Upper lobe of right lung (tissue), 1 donor: ENCODE results near the gene SLC25A2. TPM values are rescaled to one million over a fixed set of nuclear protein-coding genes. Genes with fewer than 3 reads are reported as not detected.
"Not testable (repeated sequence)": the region's sequence is repeated elsewhere in the genome, so short reads cannot be mapped to it uniquely, and the experiment has no call there.

ENCODE experiments used
- ATAC-seq: fragments of 200-7000 bp; cut with Tn5 transposase; one replicate; pipeline ENCODE4 v1.9.1; 2020; ENCODE audit warnings: mild to moderate bottlenecking, moderate library complexity
- DNase-seq: peaks from one replicate; pipeline ENCODE4 v3.0.0-alpha.2; 2020
- H3K27ac ChIP-seq: fragments of 200-600 bp; one replicate; pipeline ENCODE4 v1.8.0; 2022
- H3K27me3 ChIP-seq: fragments of 200-600 bp; one replicate; pipeline ENCODE4 v1.8.0; 2022; ENCODE audit warnings: mild to moderate bottlenecking
- H3K36me3 ChIP-seq: fragments of 200-600 bp; one replicate; pipeline ENCODE4 v1.8.0; 2022
- H3K4me1 ChIP-seq: fragments of 200-600 bp; one replicate; pipeline ENCODE4 v1.8.0; 2022
- H3K4me3 ChIP-seq: fragments of 200-600 bp; one replicate; pipeline ENCODE4 v1.8.0; 2022; ENCODE audit warnings: mild to moderate bottlenecking
- H3K9me3 ChIP-seq: fragments of 200-600 bp; one replicate; pipeline ENCODE4 v1.8.0; 2022
- CTCF ChIP-seq: fragments of 200-600 bp; IDR thresholded peaks from one replicate; pipeline ENCODE4 v1.8.0; 2022; ENCODE audit warnings: antibody characterized with exemption
- intact Hi-C: fragments of 100-400 bp; cut with DNase I; formaldehyde crosslinking; loops from one replicate; pipeline ENCODE4 v1.11.0; 2022
- long read RNA-seq: library from polyadenylated mRNA; unstranded; transcript quantifications from one replicate; pipeline ENCODE4 v2.0.0, GENCODE V29; 2021
- total RNA-seq: library from RNA; stranded (reverse); fragmentation: NEBNext Ultra II Directional; extraction: Animal tissue kit (Norgen Biotek cat#: 25700); gene quantifications from one replicate; pipeline ENCODE4 v1.2.1, GENCODE V29; 2021
- donor health status: DM: no; HTN: yes; CAD: no; lungs with severe emphysema.

The SLC25A2 gene
- total RNA-seq: 0.64 TPM
- long read RNA-seq: 0 reads

- Histone ChIP-seq H3K36me3 (no peaks in the 10 kb centered on the region), H3K27me3 (no peaks in the 10 kb centered on the region), H3K9me3 (peaks cover 61% of the 10 kb centered on the region), H3K4me3 (no peak within 1 kb of the TSS), H3K4me1 (no peaks in the 10 kb centered on the region), H3K27ac (no peak within 1 kb of the TSS)
- DNase-seq: no peak
- TF ChIP-seq CTCF: no peak
- ATAC-seq: no peak
- intact Hi-C loops: no loop called here
Measured at GRCh38 chr5:141303756-141304155, at the start of gene SLC25A2. Gene SLC25A2, minus strand, starts transcription at chr5:141304049. Its CDS starts 184 bp downstream, at chr5:141303865.

- Histone ChIP-seq H3K27ac (no peak overlapping the region), H3K4me1 (no peaks in the 10 kb centered on the region), H3K36me3 (no peaks in the 10 kb centered on the region), H3K27me3 (peaks cover 5% of the 10 kb centered on the region), H3K4me3 (no peak overlapping the region), H3K9me3 (peaks cover 17% of the 10 kb centered on the region)
- ATAC-seq (no peak), DNase-seq (no peak)
- intact Hi-C loops: no loop called here
- TF ChIP-seq CTCF: no peak
Measured at GRCh38 chr5:141351591-141351990, 47.7 kb upstream of the SLC25A2 start.

GRCh38 chr5:141349917-141350619, 46.2 kb upstream of the SLC25A2 start, which contains the start of gene PCDHGB1:
Gene PCDHGB1, plus strand, starts transcription at chr5:141350099. Its CDS starts 162 bp downstream, at chr5:141350261.
- no peak within 1 kb of the TSS for H3K27ac ChIP-seq
- no peaks in the 10 kb centered on the region for H3K36me3 ChIP-seq
- H3K9me3 ChIP-seq: peaks cover 12% of the 10 kb centered on the region
- ATAC-seq (peak; percentile 71), DNase-seq (no peak)
- peak; percentile 37 for TF ChIP-seq CTCF
- H3K27me3 ChIP-seq: peaks cover 5% of the 10 kb centered on the region
- intact Hi-C loops: no loop called here
- H3K4me3 ChIP-seq: no peak within 1 kb of the TSS
- no peaks in the 10 kb centered on the region for H3K4me1 ChIP-seq

GRCh38 chr5:141346017-141346416, 42.2 kb upstream of the SLC25A2 start:
- H3K27ac ChIP-seq, intact Hi-C loops, ATAC-seq, H3K4me3 ChIP-seq, H3K4me1 ChIP-seq, DNase-seq, H3K36me3 ChIP-seq: not testable (repeated sequence)
- Histone ChIP-seq H3K27me3 (peaks cover 10% of the 10 kb centered on the region), H3K9me3 (peaks cover 18% of the 10 kb centered on the region)

GRCh38 chr5:141345327-141345726, 41.5 kb upstream of the SLC25A2 start:
- Histone ChIP-seq H3K4me1 (no peaks in the 10 kb centered on the region), H3K4me3 (no peak overlapping the region), H3K27me3 (peaks cover 10% of the 10 kb centered on the region), H3K9me3 (peaks cover 13% of the 10 kb centered on the region), H3K36me3 (no peaks in the 10 kb centered on the region), H3K27ac (no peak overlapping the region)
- no peak for TF ChIP-seq CTCF
- intact Hi-C loops: no loop called here
- DNase-seq: no peak
- no peak for ATAC-seq

DNA sequence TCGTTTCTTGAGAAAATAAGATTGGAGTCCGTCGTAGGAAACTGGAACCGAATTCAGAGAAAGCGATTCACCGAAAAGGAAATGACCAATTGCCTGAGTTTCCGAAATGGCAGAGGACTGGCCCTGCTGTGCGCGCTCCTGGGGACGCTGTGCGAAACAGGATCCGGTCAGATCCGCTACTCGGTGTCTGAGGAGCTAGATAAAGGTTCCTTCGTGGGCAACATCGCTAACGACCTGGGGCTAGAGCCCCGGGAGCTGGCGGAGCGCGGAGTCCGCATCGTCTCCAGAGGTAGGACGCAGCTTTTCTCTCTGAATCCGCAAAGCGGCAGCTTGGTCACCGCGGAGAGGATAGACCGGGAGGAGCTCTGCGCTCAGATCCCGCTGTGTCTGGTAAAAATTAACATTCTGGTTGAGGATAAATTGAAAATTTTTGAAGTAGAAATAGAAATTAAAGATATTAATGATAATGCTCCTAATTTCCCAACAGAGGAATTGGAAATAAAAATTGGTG, 40.2 kb upstream of the SLC25A2 start:
- Histone ChIP-seq H3K36me3 (no peaks in the 10 kb centered on the region), H3K27ac (no peak overlapping the region), H3K27me3 (peaks cover 6% of the 10 kb centered on the region), H3K9me3 (peaks cover 19% of the 10 kb centered on the region), H3K4me1 (no peaks in the 10 kb centered on the region), H3K4me3 (peak overlapping the region; percentile 21)
- DNase-seq (no peak), ATAC-seq (no peak)
- no peak for TF ChIP-seq CTCF
- intact Hi-C loops: no loop called here
